ENCODE results near the gene ADPRH.
A peak's percentile ranks its signal among the peaks of the same experiment; 100 is the strongest.
"Not testable (repeated sequence)": the region's sequence is repeated elsewhere in the genome, so short reads cannot be mapped to it uniquely, and the experiment has no call there.

Gene ADPRH

DNA sequence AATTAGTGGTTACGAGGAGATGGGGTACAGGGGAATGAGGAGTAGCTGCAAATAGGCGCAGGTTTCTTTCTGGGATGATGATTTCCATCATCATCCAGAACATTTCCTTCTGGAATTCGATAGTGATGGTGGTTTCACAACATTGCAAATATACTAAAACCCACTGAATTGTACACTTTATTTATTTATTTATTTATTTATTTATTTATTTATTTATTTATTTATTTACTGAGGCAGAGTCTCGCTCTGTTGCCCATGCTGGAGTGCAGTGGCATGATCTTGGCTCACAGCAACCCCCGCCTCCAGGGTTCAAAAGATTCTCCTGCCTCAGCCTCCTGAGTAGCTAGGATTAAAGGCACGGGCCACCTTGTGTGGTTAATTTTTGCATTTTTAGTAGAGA is 26.4 kb upstream of the ADPRH start:
- H3K9me3 Mint-ChIP-seq; H3K4me3 Mint-ChIP-seq; H3K27me3 Mint-ChIP-seq; intact Hi-C loops (cut with micrococcal nuclease): not testable (repeated sequence)
- peaks cover 79% of the 10 kb centered on the region for H3K4me1 Mint-ChIP-seq (ENCODE audit: low read depth)
- peaks cover 80% of the 10 kb centered on the region for H3K36me3 Mint-ChIP-seq (ENCODE audit: low read depth)
- peak overlapping the region; percentile 92 for H3K27ac Mint-ChIP-seq

- Mint-ChIP-seq H3K4me1 (ENCODE audit: low read depth) (peaks cover 81% of the 10 kb centered on the region), H3K9me3 (no peaks in the 10 kb centered on the region), H3K27me3 (no peaks in the 10 kb centered on the region), H3K4me3 (peak overlapping the region; percentile 13), H3K36me3 (ENCODE audit: low read depth) (peaks cover 78% of the 10 kb centered on the region), H3K27ac (peak overlapping the region; percentile 92)
- intact Hi-C loops (cut with micrococcal nuclease): no loop called here
Measured at GRCh38 chr3:119553823-119554415, 25.4 kb upstream of the ADPRH start.

- no peaks in the 10 kb centered on the region for H3K27me3 Mint-ChIP-seq
- peak overlapping the region; percentile 92 for H3K27ac Mint-ChIP-seq
- intact Hi-C loops (cut with micrococcal nuclease): no loop called here
- H3K4me3 Mint-ChIP-seq: peak overlapping the region; percentile 69
- peaks cover 81% of the 10 kb centered on the region for H3K4me1 Mint-ChIP-seq (ENCODE audit: low read depth)
- no peaks in the 10 kb centered on the region for H3K9me3 Mint-ChIP-seq
- H3K36me3 Mint-ChIP-seq (ENCODE audit: low read depth): peaks cover 66% of the 10 kb centered on the region
Measured at GRCh38 chr3:119555309-119555735, 24.0 kb upstream of the ADPRH start.

GRCh38 chr3:119555929-119556328 is 23.4 kb upstream of the ADPRH start:
- H3K9me3 Mint-ChIP-seq: no peaks in the 10 kb centered on the region
- peaks cover 60% of the 10 kb centered on the region for H3K36me3 Mint-ChIP-seq (ENCODE audit: low read depth)
- H3K27me3 Mint-ChIP-seq: no peaks in the 10 kb centered on the region
- H3K4me1 Mint-ChIP-seq (ENCODE audit: low read depth): peaks cover 75% of the 10 kb centered on the region
- H3K4me3 Mint-ChIP-seq: peak overlapping the region; percentile 62
- intact Hi-C loops (cut with micrococcal nuclease): no loop called here
- peak overlapping the region; percentile 92 for H3K27ac Mint-ChIP-seq

DNA sequence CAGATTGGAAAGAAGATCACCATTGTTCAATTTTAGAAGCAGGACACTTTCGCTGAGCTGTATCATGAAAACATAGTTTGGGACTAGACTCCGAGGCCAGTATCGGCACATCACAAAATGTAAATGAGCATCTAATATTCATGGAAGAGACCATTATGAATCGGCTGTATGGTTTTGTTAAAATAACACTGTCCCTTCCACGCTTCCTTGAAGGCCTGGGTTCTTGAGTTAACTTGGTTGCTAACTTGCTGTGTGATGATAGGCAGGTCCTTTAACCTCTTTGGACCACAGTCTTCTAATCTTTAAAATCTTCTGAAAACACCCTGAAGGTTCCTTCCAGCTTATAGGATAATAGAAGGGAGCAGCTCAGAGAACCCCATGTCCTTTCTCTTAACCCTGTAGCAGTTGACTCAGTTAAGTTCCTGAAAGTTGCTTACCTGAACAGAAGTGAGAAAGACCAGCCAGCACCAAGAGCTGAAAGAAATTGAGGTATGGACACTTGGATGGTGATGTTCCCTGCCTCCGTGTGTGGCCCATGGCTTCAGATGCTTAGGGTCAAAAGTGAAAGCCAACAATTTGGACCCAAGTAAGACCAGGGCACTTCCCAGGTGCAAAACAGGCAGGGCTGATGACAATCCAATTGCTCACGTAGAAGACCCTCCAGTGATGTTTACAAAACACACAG is 22.0 kb upstream of the ADPRH start:
- H3K9me3 Mint-ChIP-seq: no peaks in the 10 kb centered on the region
- H3K4me3 Mint-ChIP-seq: peak overlapping the region; percentile 62
- H3K27ac Mint-ChIP-seq: peak overlapping the region; percentile 92
- H3K27me3 Mint-ChIP-seq: no peaks in the 10 kb centered on the region
- peaks cover 75% of the 10 kb centered on the region for H3K4me1 Mint-ChIP-seq (ENCODE audit: low read depth)
- intact Hi-C loops (cut with micrococcal nuclease): no loop called here
- peaks cover 46% of the 10 kb centered on the region for H3K36me3 Mint-ChIP-seq (ENCODE audit: low read depth)

GRCh38 chr3:119557877-119558269 is 21.4 kb upstream of the ADPRH start:
- H3K9me3 Mint-ChIP-seq: no peaks in the 10 kb centered on the region
- H3K27ac Mint-ChIP-seq: peak overlapping the region; percentile 92
- peak overlapping the region; percentile 62 for H3K4me3 Mint-ChIP-seq
- H3K4me1 Mint-ChIP-seq (ENCODE audit: low read depth): peaks cover 80% of the 10 kb centered on the region
- H3K27me3 Mint-ChIP-seq: no peaks in the 10 kb centered on the region
- intact Hi-C loops (cut with micrococcal nuclease): no loop called here
- peaks cover 40% of the 10 kb centered on the region for H3K36me3 Mint-ChIP-seq (ENCODE audit: low read depth)

- Mint-ChIP-seq H3K27me3 (no peaks in the 10 kb centered on the region), H3K27ac (peak overlapping the region; percentile 92), H3K4me3 (peak overlapping the region; percentile 62), H3K4me1 (ENCODE audit: low read depth) (peaks cover 78% of the 10 kb centered on the region), H3K9me3 (no peaks in the 10 kb centered on the region), H3K36me3 (ENCODE audit: low read depth) (peaks cover 31% of the 10 kb centered on the region)
- intact Hi-C loops (cut with micrococcal nuclease): no loop called here
Measured at GRCh38 chr3:119558626-119559317, 20.5 kb upstream of the ADPRH start.

DNA sequence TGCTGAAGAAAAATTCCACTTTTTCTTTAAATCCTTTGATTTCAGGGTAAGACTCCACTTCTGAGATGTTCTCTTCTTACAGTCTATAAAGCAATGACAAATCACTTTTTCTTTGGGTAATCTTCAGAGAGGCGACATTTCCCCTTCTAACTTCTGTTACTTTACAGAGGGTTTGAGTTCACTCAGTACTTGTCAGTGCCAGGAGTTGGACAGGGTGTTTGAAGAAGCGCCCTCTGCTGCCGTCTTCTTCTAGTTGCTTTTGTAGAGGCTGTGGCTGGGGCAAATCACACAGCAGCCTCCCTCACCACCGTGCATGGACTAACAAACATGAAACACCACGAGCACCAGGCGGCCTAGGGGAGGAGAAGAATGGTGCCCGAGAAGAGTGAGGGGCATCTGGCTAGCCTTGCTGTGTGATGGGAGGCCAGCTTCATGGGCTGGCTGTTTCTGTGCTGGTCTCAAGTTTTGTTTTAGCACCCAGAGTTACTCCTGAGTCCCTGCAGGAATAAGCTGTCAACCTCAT is 19.8 kb upstream of the ADPRH start, which contains the start of gene CD80:
CD80 (minus strand) TSS at position 174 of the 523 bp plus-strand sequence. CDS start 1,886 bp downstream, outside the sequence.
- peaks cover 24% of the 10 kb centered on the region for H3K36me3 Mint-ChIP-seq (ENCODE audit: low read depth)
- H3K27me3 Mint-ChIP-seq: no peaks in the 10 kb centered on the region
- H3K4me3 Mint-ChIP-seq: peak within 1 kb of the TSS; percentile 62
- no peaks in the 10 kb centered on the region for H3K9me3 Mint-ChIP-seq
- intact Hi-C loops (cut with micrococcal nuclease): no loop called here
- peaks cover 71% of the 10 kb centered on the region for H3K4me1 Mint-ChIP-seq (ENCODE audit: low read depth)
- peak within 1 kb of the TSS; percentile 92 for H3K27ac Mint-ChIP-seq

DNA sequence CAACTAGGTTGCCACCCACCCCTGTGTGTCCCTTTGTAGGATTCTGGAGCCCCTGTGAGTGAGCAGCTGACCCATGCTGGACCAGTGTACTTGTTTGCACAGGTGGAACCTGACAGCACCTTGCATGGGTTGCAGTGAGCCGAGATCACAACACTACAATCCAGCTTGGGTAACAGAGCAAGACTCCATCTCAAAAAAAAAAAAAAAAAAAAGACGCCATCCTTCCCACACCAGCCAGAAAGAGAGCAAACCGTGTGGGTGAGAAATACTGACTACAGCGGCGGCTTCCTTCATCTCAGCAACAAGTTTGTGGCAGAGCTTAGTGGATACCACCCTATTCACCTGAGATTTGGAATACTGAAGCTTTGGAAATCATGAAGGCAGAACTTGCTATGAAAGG is 19.1 kb upstream of the ADPRH start:
- peaks cover 65% of the 10 kb centered on the region for H3K4me1 Mint-ChIP-seq (ENCODE audit: low read depth)
- no peaks in the 10 kb centered on the region for H3K27me3 Mint-ChIP-seq
- H3K9me3 Mint-ChIP-seq: no peaks in the 10 kb centered on the region
- H3K36me3 Mint-ChIP-seq (ENCODE audit: low read depth): peaks cover 24% of the 10 kb centered on the region
- intact Hi-C loops (cut with micrococcal nuclease): no loop called here
- no peak overlapping the region for H3K4me3 Mint-ChIP-seq
- peak overlapping the region; percentile 92 for H3K27ac Mint-ChIP-seq

- H3K9me3 Mint-ChIP-seq: no peaks in the 10 kb centered on the region
- H3K4me3 Mint-ChIP-seq: no peak overlapping the region
- H3K36me3 Mint-ChIP-seq (ENCODE audit: low read depth): peaks cover 4% of the 10 kb centered on the region
- H3K4me1 Mint-ChIP-seq (ENCODE audit: low read depth): peaks cover 50% of the 10 kb centered on the region
- intact Hi-C loops (cut with micrococcal nuclease): no loop called here
- H3K27me3 Mint-ChIP-seq: no peaks in the 10 kb centered on the region
- H3K27ac Mint-ChIP-seq: peak overlapping the region; percentile 70
Measured at GRCh38 chr3:119562307-119562961, 16.9 kb upstream of the ADPRH start.

GRCh38 chr3:119563334-119563733 is 16.0 kb upstream of the ADPRH start:
- H3K36me3 Mint-ChIP-seq (ENCODE audit: low read depth); H3K27ac Mint-ChIP-seq; intact Hi-C loops (cut with micrococcal nuclease): not testable (repeated sequence)

GRCh38 chr3:119569156-119569555 is 10.1 kb upstream of the ADPRH start:
- H3K4me3 Mint-ChIP-seq: no peak overlapping the region
- no peaks in the 10 kb centered on the region for H3K9me3 Mint-ChIP-seq
- H3K36me3 Mint-ChIP-seq (ENCODE audit: low read depth): no peaks in the 10 kb centered on the region
- H3K4me1 Mint-ChIP-seq (ENCODE audit: low read depth): peaks cover 45% of the 10 kb centered on the region
- H3K27me3 Mint-ChIP-seq: no peaks in the 10 kb centered on the region
- intact Hi-C loops (cut with micrococcal nuclease): no loop called here
- peak overlapping the region; percentile 91 for H3K27ac Mint-ChIP-seq

More at GRCh38 chr3:119563334-119563733, 16.0 kb upstream of the ADPRH start:
- H3K4me3 Mint-ChIP-seq, H3K9me3 Mint-ChIP-seq, H3K27me3 Mint-ChIP-seq: not testable (repeated sequence)
- peaks cover 42% of the 10 kb centered on the region for H3K4me1 Mint-ChIP-seq (ENCODE audit: low read depth)

GRCh38 chr3:119570229-119570628 is 9.1 kb upstream of the ADPRH start:
- no peaks in the 10 kb centered on the region for H3K27me3 Mint-ChIP-seq
- peak overlapping the region; percentile 91 for H3K27ac Mint-ChIP-seq
- no peaks in the 10 kb centered on the region for H3K9me3 Mint-ChIP-seq
- H3K36me3 Mint-ChIP-seq (ENCODE audit: low read depth): no peaks in the 10 kb centered on the region
- H3K4me3 Mint-ChIP-seq: peak overlapping the region; percentile 39
- peaks cover 45% of the 10 kb centered on the region for H3K4me1 Mint-ChIP-seq (ENCODE audit: low read depth)
- intact Hi-C loops (cut with micrococcal nuclease): loop anchor here (1.0 to 2.0 kb wide), 2 partner anchors 9 to 17 kb away; partner anchors contain the start of gene ADPRH
